ENCODE results near the gene CCIN. TPM values are rescaled to one million over a fixed set of nuclear protein-coding genes. Genes with fewer than 3 reads are reported as not detected.

CCIN gene
- total and polyA plus RNA-seq, 9 of the 15 experiments (the other 6 are each of a cell fraction or from before 2014, with no cell fraction given) = not detected

DNA sequence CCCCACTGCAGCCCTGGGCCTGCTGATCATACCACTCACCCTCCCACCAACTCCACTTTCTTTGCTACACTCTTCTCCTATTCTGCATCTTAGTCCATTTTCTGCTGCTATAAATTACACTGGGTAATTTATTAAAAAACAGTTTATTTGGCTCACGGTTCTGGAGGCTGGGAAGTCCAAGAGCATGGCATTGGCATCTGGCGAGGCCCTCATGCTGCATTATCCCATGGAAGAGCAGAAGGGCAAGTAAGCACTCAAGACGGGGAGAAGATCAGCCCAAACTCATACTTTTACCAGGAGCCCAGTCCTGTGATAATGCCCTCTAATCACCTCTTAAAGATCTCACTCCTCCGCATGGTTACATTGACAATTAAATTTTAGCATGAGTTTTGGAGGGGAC is 23.2 kb upstream of the CCIN start:
- no peak overlapping the region for H3K9ac ChIP-seq (ENCODE audit: insufficient read depth in 1 of 2, low read depth in 2 of 2, low read length in 2 of 2)
- no peaks in the 10 kb centered on the region for H3K9me1 ChIP-seq (ENCODE audit: control insufficient read depth, insufficient read depth, low read length)
- in situ Hi-C loops (cut with MboI) = no loop called here
- H3K4me1 ChIP-seq (replicated peaks in 1 of 2; ENCODE audit: control insufficient read depth in 2 of 2, insufficient read depth in 2 of 2, low read length in 2 of 2) = peaks cover 30 to 46% of the 10 kb centered on the region in 2 experiments; a peak in 4 of 5 replicates
- no peak for DNase-seq (ENCODE audit: extremely low read depth in 1 of 4, low spot score in 3 of 4)
- ChIA-PET POLR2A (no interaction called here), CTCF (ENCODE audit: low intra/inter-chr PET ratio) (no interaction called here)
- no TSS peak for BruUV-seq (replicated peaks)
- H3K4me2 ChIP-seq (ENCODE audit: insufficient read depth, low read length) = no peak overlapping the region
- H3K36me3 ChIP-seq (ENCODE audit: control insufficient read depth, insufficient read depth, low read length) = no peaks in the 10 kb centered on the region
- no peaks in the 10 kb centered on the region for H3K27me3 ChIP-seq (ENCODE audit: control insufficient read depth in 2 of 2, insufficient read depth in 2 of 2, low read length in 2 of 2)
- no peak overlapping the region for H3K4me3 ChIP-seq
- no peak overlapping the region for H3K27ac ChIP-seq (ENCODE audit: extremely low read depth, low read depth, low read length)
- intact Hi-C loops (cut with micrococcal nuclease) = no loop called here
- H4K20me1 ChIP-seq (replicated peaks; ENCODE audit: control insufficient read depth, insufficient read depth, low read length) = no peaks in the 10 kb centered on the region
- no peak overlapping the region for H2AFZ ChIP-seq (ENCODE audit: low read depth, low read length)
- H3K9me3 ChIP-seq (replicated peaks; ENCODE audit: control insufficient read depth, insufficient read depth, low read depth, low read length) = no peaks in the 10 kb centered on the region
- whole genome bisulfite sequencing (ENCODE audit: insufficient coverage, low coverage, missing lambda C conversion rate) = 49% methylated on average over 4 of the region's 4 CpGs
- peaks cover 3% of the 10 kb centered on the region; the same call in 1 of the 3 replicates for H3K79me2 ChIP-seq (ENCODE audit: control insufficient read depth, insufficient read depth, low read length)
- no peak for ATAC-seq
- FAIRE-seq = no peak
- TF ChIP-seq ZNF764 (CRISPR knock-in tag; IDR thresholded peaks at IDR 0.05; ENCODE audit: low read depth) = no peak
- no peak for TF ChIP-seq NFYB (IDR thresholded peaks at IDR 0.05; ENCODE audit: extremely low read depth, insufficient read length)
- no peak for TF ChIP-seq MEF2D (tag; conservative IDR thresholded peaks at IDR 0.05; ENCODE audit: low read depth)
- no peak for TF ChIP-seq ZNF347 (CRISPR knock-in tag; IDR thresholded peaks at IDR 0.05; ENCODE audit: low read depth)
- TF ChIP-seq POU5F1 (IDR thresholded peaks at IDR 0.05; ENCODE audit: borderline replicate concordance, low read depth, low read length, partially characterized antibody) = no peak
- TF ChIP-seq BCOR (IDR thresholded peaks at IDR 0.05) = no peak
- no peak for TF ChIP-seq SRSF9 (IDR thresholded peaks at IDR 0.05; ENCODE audit: borderline replicate concordance, low read depth, low read length)
- TF ChIP-seq, protein P1, sequence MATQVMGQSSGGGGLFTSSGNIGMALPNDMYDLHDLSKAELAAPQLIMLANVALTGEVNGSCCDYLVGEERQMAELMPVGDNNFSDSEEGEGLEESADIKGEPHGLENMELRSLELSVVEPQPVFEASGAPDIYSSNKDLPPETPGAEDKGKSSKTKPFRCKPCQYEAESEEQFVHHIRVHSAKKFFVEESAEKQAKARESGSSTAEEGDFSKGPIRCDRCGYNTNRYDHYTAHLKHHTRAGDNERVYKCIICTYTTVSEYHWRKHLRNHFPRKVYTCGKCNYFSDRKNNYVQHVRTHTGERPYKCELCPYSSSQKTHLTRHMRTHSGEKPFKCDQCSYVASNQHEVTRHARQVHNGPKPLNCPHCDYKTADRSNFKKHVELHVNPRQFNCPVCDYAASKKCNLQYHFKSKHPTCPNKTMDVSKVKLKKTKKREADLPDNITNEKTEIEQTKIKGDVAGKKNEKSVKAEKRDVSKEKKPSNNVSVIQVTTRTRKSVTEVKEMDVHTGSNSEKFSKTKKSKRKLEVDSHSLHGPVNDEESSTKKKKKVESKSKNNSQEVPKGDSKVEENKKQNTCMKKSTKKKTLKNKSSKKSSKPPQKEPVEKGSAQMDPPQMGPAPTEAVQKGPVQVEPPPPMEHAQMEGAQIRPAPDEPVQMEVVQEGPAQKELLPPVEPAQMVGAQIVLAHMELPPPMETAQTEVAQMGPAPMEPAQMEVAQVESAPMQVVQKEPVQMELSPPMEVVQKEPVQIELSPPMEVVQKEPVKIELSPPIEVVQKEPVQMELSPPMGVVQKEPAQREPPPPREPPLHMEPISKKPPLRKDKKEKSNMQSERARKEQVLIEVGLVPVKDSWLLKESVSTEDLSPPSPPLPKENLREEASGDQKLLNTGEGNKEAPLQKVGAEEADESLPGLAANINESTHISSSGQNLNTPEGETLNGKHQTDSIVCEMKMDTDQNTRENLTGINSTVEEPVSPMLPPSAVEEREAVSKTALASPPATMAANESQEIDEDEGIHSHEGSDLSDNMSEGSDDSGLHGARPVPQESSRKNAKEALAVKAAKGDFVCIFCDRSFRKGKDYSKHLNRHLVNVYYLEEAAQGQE (IDR thresholded peaks at IDR 0.05; ENCODE audit: borderline replicate concordance) = no peak
- TF ChIP-seq, protein P1 (CRISPR knock-in tag; IDR thresholded peaks at IDR 0.05; ENCODE audit: low read depth) = no peak
- TF ChIP-seq, protein P2, sequence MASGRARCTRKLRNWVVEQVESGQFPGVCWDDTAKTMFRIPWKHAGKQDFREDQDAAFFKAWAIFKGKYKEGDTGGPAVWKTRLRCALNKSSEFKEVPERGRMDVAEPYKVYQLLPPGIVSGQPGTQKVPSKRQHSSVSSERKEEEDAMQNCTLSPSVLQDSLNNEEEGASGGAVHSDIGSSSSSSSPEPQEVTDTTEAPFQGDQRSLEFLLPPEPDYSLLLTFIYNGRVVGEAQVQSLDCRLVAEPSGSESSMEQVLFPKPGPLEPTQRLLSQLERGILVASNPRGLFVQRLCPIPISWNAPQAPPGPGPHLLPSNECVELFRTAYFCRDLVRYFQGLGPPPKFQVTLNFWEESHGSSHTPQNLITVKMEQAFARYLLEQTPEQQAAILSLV (tag; IDR thresholded peaks at IDR 0.05) = no peak
- TF ChIP-seq, protein P3, sequence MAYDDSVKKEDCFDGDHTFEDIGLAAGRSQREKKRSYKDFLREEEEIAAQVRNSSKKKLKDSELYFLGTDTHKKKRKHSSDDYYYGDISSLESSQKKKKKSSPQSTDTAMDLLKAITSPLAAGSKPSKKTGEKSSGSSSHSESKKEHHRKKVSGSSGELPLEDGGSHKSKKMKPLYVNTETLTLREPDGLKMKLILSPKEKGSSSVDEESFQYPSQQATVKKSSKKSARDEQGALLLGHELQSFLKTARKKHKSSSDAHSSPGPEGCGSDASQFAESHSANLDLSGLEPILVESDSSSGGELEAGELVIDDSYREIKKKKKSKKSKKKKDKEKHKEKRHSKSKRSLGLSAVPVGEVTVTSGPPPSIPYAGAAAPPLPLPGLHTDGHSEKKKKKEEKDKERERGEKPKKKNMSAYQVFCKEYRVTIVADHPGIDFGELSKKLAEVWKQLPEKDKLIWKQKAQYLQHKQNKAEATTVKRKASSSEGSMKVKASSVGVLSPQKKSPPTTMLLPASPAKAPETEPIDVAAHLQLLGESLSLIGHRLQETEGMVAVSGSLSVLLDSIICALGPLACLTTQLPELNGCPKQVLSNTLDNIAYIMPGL (CRISPR knock-in tag; IDR thresholded peaks at IDR 0.05) = no peak
- TF ChIP-seq EHMT2 (IDR thresholded peaks at IDR 0.05) = no peak
- TF ChIP-seq WHSC1 (IDR thresholded peaks at IDR 0.05; ENCODE audit: low read length) = no peak
- no peak for TF ChIP-seq KAT7 (CRISPR knock-in tag; IDR thresholded peaks at IDR 0.05; ENCODE audit: borderline replicate concordance)

Measured in K562 (cell line).